HG03571 (cell line): ENCODE data around the gene ASB8.

Experiments used
- ATAC-seq: cut with Tn5 transposase; IDR thresholded peaks from one replicate; pipeline ENCODE4 v1.9.1; 2021; ENCODE audit not compliant: unreplicated experiment

The ASB8 gene, protein sequence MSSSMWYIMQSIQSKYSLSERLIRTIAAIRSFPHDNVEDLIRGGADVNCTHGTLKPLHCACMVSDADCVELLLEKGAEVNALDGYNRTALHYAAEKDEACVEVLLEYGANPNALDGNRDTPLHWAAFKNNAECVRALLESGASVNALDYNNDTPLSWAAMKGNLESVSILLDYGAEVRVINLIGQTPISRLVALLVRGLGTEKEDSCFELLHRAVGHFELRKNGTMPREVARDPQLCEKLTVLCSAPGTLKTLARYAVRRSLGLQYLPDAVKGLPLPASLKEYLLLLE

DNA sequence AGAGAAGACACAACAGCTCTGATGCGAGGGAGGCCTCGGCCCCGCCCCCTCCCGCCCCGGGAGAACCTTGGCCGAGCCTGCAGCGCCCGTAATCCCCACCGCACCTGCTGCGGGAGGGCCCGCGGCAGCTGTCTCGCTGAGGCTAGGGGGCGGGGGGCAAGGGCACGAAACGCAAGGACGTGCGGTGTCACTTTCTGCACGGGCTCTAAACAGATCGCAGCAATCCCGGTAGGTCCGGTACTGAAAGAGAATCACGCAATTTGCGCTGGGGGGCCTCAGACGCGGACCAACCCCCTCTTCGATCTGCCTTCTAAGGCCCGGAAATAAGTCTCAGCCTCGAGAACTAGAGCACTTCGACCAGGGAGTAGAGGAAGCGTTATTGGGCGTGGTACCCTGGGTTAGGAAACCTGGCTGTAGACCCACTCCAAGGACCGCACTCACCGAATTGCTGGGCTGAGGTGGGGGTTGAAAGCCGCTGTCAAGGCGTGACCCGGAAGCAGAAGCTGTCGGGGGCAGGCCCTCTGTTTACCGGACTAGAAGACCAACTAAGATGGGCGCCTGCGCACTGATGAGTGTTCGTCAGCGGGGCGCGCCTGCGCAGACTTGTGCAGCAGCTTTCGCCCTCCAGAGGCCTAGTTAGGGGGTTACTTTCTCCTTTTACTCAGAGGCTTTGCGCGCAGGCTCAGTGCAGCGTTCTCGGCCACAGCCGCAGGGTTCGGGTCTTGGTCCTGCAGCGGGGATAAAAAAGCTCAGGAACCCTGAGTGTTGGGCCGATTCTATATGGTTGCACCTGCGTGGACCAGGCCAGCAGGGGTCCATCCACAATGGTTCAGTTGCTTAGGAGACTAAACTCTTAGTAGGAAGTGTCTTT, at the start of gene ASB8:
Gene ASB8, minus strand, starts transcription at position 498 of the 871 bp plus-strand sequence. CDS start 4,019 bp downstream, outside the sequence.
- ATAC-seq = peak; percentile 82

DNA sequence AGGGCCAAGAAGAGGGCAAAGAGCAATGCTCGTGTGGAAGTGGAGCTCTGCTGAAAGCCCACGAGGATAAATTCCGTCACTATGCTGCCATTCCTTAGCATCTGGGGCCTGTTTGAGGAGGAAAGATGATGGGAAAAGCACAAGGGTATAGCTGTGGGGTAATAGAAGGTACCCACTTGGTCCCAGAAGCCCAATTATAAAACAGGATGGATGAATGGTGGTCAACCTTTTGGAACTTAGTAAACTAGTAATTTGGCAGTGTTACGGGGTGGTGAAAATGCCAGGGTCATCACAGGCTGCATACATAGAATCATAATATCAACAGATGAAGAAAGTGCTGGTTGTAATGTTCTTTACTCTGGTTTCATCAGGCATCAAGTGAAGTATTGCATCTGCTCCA, 45.9 kb upstream of the ASB8 start, which contains the start of gene OR10AD1:
Gene OR10AD1, minus strand, starts transcription at position 101 of the 400 bp plus-strand sequence. Its CDS starts 0 bp downstream, at position 101.
- no peak for ATAC-seq

DNA sequence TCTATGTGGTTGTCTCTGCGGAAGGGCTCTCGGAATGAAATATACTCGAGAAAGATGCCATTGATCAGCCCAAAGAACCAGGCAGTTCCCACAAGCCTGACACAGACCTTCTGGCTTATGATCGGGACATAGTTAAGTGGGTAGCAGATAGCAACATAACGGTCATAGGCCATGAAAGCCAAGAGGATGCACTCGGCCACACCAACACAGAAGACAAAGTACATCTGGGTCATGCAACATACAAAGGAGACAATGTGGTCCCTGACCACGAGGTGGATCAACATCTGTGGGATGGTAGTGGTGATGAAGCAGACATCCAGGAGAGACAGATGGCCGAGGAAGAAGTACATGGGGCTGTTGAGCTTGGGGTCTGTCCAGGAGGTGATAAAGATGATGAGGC, 45.5 kb upstream of the ASB8 start:
- ATAC-seq = no peak

DNA sequence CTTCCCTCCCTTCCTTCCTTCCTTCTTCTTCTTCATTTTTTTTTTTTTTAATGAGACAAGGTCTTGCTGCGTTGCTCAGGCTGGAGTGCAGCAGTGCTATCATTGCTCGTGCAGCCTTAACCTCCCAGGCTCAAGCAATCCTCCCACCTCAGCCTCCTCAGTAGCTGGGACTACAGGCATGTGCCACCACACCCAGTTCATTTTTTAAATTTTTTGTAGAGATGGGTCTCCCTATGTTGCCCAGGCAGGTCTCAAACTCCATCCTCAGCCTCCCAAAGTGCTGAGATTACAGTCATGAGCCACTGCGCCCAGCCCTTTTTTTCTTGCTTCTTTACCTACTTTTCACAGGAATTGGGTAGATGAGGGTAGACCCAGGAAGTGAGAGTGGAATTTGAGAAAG, 44.2 kb upstream of the ASB8 start:
- no peak for ATAC-seq

DNA sequence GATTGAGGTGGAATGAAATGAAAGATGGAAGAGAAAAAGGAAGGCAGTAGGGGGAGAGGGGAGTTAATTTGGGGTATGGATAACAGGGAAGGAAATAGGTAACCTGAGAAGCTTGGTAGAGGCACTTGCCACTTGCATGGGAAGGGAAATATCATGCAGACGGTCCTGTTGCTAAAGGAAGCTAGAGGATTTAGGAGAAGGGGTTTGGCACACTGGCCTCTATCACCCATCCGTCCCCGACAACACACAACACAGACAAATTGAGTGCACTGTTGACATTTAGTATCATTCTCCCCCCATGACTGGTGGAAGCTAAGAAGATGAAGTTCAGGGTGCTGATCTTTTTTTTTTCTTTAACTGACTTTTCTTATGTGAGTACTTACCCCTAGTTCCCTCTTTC, 43.8 kb upstream of the ASB8 start:
- ATAC-seq = no peak

DNA sequence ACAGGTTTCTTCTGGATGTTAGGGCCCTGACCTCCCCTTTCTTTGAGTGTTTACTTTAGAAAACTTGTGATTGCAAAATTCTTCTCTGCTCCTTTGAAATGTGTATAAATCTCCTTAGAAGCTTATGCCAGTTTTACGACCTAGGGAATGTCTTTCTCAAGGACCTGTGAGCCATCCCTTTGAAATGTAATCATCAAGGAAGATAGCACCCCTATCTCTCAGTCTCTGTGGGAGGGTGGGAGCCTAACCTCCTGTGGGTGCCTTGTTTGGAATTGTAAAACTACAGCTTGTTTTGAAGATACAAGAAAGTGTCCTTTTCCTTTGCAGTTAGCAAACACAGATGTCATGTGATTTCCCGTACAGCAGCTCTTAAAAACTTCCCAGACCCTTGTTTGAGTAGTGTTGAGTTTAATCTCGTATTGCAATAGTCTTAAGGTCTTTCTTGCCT, 42.5 kb upstream of the ASB8 start:
- no peak for ATAC-seq

DNA sequence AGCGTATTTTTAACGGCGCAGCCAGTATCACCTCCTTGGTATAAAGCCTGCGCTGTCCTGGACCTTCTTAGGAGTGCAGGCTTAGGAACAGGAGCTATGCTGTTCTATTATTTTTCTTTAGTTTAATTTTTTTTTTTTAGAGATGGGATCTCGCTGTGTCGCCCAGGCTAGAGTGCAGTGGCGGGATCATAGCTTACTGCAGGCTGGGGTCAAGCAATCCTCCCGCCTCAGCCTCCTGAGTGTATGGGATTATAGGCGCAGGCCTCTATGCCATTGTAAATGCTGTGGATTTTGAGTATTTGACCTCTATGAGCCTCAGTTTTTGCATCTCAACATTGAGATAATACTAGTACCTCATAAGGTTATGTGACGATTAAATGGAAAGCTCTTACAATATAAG, 41.7 kb upstream of the ASB8 start:
- ATAC-seq = no peak

DNA sequence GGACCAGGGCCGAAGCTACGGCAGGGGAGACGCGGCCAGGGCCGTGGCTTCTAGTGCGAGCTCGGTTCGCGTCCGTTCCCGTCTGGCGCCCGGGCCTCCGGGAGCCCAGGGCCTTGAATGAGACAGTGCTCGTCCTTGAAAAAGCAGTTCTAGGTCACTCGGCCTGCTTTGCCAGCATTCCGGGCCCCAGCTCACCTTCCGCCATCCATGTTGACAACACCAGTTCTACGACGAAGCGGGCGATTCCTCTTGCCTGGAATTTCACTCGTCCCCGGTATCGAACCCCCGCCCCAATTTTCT, 41.3 kb upstream of the ASB8 start:
- ATAC-seq = peak; percentile 19

DNA sequence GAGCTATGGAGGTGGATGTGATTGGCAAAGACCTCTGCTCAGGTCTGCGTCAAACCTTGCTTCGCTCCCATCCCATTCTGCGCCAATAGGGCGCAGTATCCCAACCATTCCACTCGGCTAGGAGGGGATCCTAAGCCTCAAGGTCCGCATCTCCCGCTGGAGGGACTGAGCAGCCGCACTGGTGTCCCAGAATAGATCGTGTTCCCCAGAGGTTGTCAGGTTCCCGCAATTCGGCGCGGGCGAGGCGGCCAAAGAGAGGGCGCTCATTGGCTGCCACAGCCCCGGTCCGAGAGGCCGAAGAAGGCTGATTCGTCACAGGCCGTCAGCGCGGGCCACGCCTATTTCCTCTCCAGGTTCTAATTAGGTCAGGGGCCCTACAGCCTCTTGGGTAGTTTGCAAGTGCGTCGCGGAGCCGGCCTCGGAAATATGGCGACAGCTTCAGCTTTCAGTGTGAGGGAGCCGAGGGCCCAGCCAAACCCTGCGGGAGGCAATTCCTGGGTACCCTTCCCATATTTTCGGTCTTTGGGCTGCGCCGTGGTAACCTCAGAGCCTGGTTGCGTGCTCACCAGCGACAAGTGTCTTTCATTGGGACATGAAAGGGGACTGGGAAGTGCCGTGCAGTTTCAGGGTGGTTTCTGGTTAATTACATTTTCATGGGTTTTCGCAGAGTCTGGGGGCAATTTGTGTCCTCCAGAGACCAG, 40.8 kb upstream of the ASB8 start:
- ATAC-seq = peak; percentile 100

DNA sequence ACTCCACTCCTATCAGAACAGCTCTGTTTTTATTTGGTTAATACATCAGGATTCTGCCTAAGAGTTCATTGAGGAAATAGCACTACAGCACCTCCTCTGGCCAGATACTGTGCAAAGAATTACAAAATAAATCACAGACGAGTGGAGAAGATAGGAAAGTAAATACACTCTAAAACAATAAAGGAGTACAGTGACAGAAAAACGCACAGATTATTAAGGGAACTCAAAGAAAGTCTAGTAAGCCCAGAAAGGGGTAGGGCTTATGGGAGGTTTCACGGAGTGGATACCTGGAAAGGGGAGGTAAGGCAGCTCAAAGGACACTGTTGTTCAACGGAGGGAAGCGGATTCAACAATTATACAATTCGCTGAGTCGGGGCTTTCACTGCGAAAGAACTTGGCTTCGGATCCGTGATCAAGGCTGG, 40.2 kb upstream of the ASB8 start:
- peak; percentile 3 for ATAC-seq

DNA sequence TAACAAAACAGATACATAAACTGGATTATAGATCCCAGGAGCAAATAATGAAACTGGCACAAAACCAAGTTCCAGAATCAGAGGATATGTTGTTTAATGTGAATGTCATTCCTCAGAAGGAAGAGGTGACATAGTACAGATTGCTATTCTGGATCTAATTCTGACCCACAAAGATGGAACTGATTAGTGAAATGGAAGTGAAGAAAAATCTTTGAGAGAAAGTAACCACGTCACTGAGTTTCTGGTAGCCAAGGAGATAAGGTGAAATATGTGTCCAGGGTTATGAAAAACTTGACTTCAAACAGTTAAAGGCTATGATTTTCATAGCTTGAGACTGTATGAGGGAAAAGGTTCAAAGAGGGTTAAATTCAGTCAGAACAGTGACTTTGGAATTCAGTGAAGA, 37.5 kb upstream of the ASB8 start:
- no peak for ATAC-seq

DNA sequence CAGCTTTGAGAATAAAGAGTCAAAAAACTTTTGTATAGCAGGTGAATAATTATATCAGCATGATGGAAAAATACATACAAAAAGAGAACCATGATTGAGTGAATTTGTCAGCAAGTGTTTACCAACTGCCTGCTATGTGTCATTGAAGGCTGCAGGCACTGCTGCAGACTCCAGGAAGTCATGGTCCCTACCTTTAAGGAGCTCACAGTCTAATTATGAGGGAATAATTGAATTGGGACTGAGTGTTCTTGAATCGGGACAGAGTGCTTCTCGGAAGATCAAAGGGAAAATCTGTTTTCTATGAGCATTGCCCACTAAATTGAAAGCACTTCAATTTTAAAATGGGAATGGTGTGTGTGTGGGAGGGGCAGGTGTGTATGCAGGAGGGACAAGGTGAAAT, 36.3 kb upstream of the ASB8 start:
- ATAC-seq = no peak

DNA sequence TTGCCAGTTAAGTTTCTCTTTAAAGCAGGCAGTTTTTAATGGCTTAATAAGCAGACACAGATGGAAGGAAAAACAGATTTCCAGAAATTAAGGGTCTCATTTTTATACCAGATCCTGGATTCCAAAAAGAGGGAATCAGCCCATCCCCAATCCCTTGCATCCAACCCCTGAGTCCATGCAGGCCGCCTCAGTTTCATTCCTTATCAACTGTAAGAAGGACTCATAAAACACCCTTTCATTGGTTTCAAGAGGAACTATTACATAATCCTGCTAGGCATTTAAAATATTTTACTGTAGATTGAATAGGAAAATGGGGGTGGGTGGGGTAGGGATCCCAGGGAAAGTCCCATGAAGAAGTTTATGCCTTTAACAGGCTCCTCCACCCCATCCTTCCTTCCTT, 35.5 kb upstream of the ASB8 start:
- ATAC-seq = no peak

DNA sequence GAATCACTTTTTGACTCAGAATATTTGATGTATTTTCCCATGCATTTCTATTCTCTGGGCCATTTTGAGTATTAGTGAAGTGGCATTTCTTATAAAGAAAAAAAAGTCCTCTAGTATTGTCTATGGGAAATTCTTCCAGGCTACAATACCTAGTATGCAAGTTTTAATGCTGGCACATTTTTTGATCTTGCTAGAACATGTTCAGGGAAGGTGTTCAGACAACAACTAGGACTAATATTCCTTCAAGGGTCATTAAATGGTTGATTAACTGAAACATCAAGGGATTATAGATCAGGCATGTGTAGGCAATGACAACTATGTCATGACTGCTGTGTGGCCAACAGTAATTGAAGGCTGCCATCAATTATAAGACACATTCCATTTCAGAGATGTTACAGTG, 33.8 kb upstream of the ASB8 start:
- no peak for ATAC-seq

DNA sequence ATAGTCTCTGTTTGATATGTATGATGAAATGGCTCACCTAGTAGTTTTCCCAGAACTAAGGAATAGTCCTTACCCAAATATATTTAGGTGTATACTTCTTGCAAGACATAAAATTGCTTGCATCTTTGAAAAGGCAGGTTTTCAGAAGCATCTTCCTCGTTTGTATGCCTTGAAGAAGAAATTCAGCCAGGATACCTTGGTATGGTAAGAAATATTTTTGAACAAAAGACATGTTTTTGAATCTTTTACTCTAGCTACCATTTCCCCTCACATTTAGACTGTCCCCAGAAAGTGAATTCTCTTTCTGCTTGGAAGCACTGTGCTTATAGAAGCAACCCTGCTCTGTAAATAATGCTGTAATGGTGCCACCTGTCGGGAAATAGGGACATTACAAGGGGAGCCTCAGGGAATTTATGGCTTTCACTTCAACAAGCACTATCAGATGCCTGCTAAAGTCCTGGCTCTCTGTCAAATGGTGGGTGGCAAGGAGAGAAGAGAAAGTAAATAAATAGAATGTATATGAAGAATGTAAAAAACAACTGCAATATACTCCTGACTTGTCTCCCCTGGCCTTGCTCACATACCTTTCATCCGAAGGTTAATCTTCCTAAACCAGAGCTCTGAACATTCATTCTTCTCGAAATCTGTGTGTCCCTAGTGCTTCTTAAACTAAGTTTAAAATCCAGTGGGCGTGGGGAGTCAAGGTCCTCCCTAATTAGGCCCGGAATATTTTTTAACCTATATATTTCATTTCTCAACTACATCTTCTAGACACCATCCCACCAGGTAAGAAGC, 32.2 kb upstream of the ASB8 start:
- no peak for ATAC-seq

DNA sequence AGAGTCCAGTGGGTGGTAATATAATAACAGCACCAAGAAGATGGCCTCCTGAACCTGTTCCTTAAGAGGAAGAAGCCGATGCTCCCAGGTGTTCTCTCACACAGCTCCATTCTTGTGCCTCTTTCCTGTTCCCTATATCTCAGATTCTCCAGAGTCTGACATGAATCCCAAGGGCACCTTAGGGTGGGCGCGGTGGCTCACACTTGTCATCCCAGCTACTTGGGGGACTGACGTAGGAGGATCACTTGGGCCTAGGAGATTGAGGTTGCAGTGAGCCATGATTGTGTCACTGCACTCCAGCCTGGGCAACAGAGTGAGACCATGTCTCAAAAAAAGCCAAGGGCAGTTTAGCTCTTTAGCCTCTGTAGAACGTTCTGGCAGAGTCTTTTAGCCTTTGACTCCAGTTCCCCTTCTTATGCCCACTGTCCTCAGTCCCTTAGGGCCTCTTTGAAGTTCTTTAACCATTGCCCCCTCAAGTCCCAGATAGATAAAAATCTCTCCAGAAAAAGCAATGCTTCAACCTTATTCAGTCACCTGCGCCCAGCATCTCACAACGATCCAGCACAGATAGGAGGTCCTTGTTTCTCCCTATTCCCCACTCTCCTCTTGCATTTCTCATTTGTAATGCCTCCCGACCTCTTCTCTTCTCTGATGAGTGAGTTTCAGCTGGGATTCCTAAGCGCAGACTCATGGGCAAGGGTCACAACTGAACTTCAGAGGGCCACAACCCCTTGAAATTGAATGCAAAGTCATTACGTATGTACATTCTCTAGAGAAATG, 30.8 kb upstream of the ASB8 start:
- ATAC-seq = no peak

DNA sequence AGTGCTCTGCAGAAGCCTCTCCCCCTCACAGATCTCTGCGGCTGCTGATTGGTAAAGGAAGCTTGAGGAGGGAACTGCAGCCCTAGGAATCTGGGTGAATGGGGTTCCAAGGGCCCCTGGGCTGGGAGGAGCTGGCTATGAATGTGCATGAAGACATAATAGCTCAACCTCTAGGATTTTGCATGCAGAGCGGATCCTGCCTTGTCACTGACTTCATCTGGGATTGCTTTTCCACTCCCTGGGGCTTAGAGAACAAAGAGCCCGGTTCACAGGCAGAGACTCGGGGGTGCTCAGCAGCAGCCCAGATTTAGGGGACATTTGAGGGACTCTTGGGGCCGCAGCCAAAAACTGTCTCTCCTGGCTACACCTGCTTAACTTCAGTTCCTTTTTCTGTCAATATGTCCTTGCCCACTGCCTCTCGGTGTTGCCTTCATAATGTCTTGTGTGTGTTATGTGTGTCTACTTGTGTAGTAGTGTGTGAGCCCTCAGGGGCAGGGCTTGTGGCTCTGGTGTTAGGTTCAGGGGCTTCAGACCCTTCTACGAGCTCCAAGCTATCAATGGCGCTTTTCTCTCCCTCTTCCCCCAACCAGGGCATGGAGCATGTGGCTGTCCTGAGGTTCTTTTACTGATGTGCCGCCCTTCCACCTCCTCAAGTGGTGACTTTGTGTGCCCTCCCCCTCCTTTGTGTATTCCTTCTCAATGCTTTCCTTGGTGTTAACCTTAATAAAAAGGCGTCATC, 28.0 kb upstream of the ASB8 start:
- ATAC-seq = no peak

DNA sequence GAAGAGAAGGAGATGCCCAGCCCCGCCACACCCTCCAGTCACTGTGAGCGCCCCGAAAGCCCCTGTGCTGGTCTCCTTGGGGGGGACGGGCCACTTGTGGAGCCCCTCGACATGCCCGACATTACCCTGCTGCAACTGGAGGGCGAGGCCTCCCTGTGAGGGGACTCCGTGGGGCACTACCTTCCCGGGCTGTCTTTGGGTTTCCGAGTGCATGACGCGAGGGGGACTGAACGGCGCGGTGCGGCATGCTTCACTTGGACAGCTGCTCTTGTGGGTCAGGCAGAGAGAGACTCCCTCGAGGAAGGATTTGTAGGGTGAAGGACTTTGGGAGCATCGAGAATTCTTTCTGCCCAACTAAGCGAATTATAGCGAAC, 27.2 kb upstream of the ASB8 start:
- no peak for ATAC-seq

DNA sequence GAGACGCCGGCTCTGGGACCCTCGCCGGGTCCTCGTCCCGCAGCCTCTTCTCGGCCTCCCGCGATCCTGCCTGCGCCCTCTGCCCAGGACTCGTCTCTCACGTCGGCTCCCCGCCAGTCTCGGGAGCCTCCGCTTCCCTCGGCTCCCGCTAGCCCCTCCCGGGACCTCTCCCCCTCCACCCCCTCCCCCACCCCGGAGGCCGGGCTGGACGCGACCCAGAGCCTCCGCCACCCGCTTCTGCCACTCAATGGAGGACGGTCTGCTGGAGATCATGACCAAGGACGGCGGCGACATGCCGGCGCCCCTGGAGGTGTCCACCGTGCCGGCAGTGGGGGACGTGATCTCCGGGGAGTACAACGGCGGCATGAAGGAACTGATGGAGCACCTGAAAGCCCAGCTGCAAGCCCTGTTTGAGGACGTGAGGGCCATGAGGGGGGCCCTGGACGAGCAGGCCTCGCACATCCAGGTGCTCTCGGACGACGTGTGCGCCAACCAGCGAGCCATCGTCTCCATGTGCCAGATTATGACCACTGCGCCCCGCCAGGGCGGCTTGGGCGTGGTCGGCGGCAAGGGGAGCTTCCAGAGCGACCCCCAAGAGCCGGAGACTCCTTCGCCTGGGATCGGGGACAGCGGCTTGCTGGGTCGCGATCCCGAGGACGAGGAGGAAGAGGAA, 26.7 kb upstream of the ASB8 start:
- no peak for ATAC-seq
